GM23338 (cell line): ENCODE measurements around the gene DOCK6. TPM values are rescaled to one million over a fixed set of nuclear protein-coding genes. Genes with fewer than 3 reads are reported as not detected.

Experiments
- ATAC-seq: fragments of 200-7000 bp; cut with Tn5 transposase; 3 replicates; pipeline ENCODE4 v1.9.1; 2020
- DNase-seq: peaks from one replicate; pipeline ENCODE4 v3.0.0-alpha.2; 2015; ENCODE audit warnings: low spot score
- H2AFZ ChIP-seq: fragments of 200-600 bp; sonication (generic); 2 replicates; pipeline ENCODE4 v1.8.0; 2016; ENCODE audit warnings: antibody characterized with exemption, mild to moderate bottlenecking, moderate library complexity
- H3F3A ChIP-seq: fragments of 200-600 bp; sonication (generic); replicated peaks from 2 replicates; pipeline ENCODE4 v1.8.0; 2017; ENCODE audit warnings: antibody characterized with exemption, mixed run types, low read depth
- H3K27ac ChIP-seq: fragments of 200-600 bp; sonication (generic); 2 replicates; pipeline ENCODE4 v1.6.1; 2016; ENCODE audit warnings: low read depth
- H3K27me3 ChIP-seq: fragments of 200-600 bp; sonication (generic); 2 replicates; pipeline ENCODE4 v1.8.0; 2016; ENCODE audit warnings: mild to moderate bottlenecking, mixed run types, moderate library complexity; ENCODE audit not compliant: insufficient read depth
- H3K36me3 ChIP-seq: fragments of 200-600 bp; sonication (generic); 2 replicates; pipeline ENCODE4 v1.8.0; 2016; ENCODE audit warnings: mild to moderate bottlenecking; ENCODE audit not compliant: insufficient read depth
- H3K4me1 ChIP-seq: fragments of 200-600 bp; sonication (generic); 2 replicates; pipeline ENCODE4 v1.8.0; 2016; ENCODE audit warnings: mild to moderate bottlenecking, moderate library complexity; ENCODE audit not compliant: insufficient read depth
- H3K4me2 ChIP-seq: fragments of 200-600 bp; sonication (generic); 2 replicates; pipeline ENCODE4 v1.7.1; 2017; ENCODE audit warnings: mixed run types
- H3K4me3 ChIP-seq: fragments of 200-600 bp; sonication (generic); 2 replicates; pipeline ENCODE4 v1.6.1; 2016; ENCODE audit warnings: mixed run types
- H3K79me2 ChIP-seq: fragments of 200-600 bp; sonication (generic); replicated peaks from 2 replicates; pipeline ENCODE4 v1.8.0; 2017; ENCODE audit warnings: mild to moderate bottlenecking; ENCODE audit not compliant: insufficient read depth
- H3K9me2 ChIP-seq: fragments of 200-600 bp; sonication (generic); 2 replicates; pipeline ENCODE4 v1.8.0; 2017; ENCODE audit not compliant: insufficient read depth
- H4K20me1 ChIP-seq: fragments of 200-600 bp; sonication (generic); replicated peaks from 2 replicates; pipeline ENCODE4 v1.8.0; 2017; ENCODE audit warnings: mild to moderate bottlenecking; ENCODE audit not compliant: insufficient read depth
- H3K27ac Mint-ChIP-seq: 2 replicates; pipeline ENCODE4 v1.8.0; 2020; ENCODE audit warnings: inconsistent platforms, mild to moderate bottlenecking, moderate library complexity, mixed read lengths
- H3K27me3 Mint-ChIP-seq: 3 replicates; pipeline ENCODE4 v1.8.0; 2022; ENCODE audit warnings: low read depth, mild to moderate bottlenecking, moderate library complexity, mixed read lengths, inconsistent platforms; ENCODE audit not compliant: insufficient read depth, poor library complexity
- H3K36me3 Mint-ChIP-seq: 3 replicates; pipeline ENCODE4 v1.8.0; 2021; ENCODE audit warnings: low read depth, mild to moderate bottlenecking, inconsistent platforms, moderate library complexity, mixed read lengths
- H3K4me1 Mint-ChIP-seq: 3 replicates; pipeline ENCODE4 v1.8.0; 2020; ENCODE audit warnings: mild to moderate bottlenecking, inconsistent platforms, mixed read lengths
- H3K4me3 Mint-ChIP-seq: 3 replicates; pipeline ENCODE4 v1.8.0; 2021; ENCODE audit warnings: moderate library complexity, mild to moderate bottlenecking, inconsistent platforms, mixed read lengths
- H3K9me3 Mint-ChIP-seq: 3 replicates; pipeline ENCODE4 v1.8.0; 2020; ENCODE audit warnings: moderate library complexity, mild to moderate bottlenecking, inconsistent platforms, mixed read lengths
- CREB1 ChIP-seq: fragments of 250-450 bp; sonication (Bioruptor Pico); IDR thresholded peaks from 2 replicates; pipeline ENCODE4 v1.5.0; 2020; ENCODE audit warnings: low read depth, mild to moderate bottlenecking, moderate library complexity
- EZH2 ChIP-seq: fragments of 200-600 bp; sonication (generic); IDR thresholded peaks from one replicate; pipeline ENCODE4 v1.8.0; 2017; ENCODE audit warnings: antibody characterized with exemption, mild to moderate bottlenecking, low read depth; ENCODE audit not compliant: unreplicated experiment
- EZH2phosphoT487 ChIP-seq: fragments of 200-600 bp; sonication (generic); IDR thresholded peaks from one replicate; pipeline ENCODE4 v1.8.1; 2018; ENCODE audit warnings: antibody characterized with exemption; ENCODE audit not compliant: unreplicated experiment
- JUNB ChIP-seq: IDR thresholded peaks from one replicate; pipeline ENCODE4 v1.6.1; 2016; ENCODE audit warnings: antibody characterized with exemption; ENCODE audit not compliant: unreplicated experiment
- NANOG ChIP-seq: IDR thresholded peaks from 2 replicates; pipeline ENCODE4 v1.6.1; 2016; ENCODE audit warnings: antibody characterized with exemption, borderline replicate concordance
- POLR2AphosphoS5 ChIP-seq: IDR thresholded peaks from 2 replicates; pipeline ENCODE4 v1.6.1; 2016; ENCODE audit warnings: antibody characterized with exemption, low read depth
- STAT1 ChIP-seq: IDR thresholded peaks from one replicate; pipeline ENCODE4 v1.6.1; 2016; ENCODE audit warnings: antibody characterized with exemption; ENCODE audit not compliant: unreplicated experiment
- ZNF114 ChIP-seq: fragments of 250-450 bp; sonication (Bioruptor Pico); IDR thresholded peaks from 2 replicates; pipeline ENCODE4 v1.5.0; 2020; ENCODE audit warnings: mild to moderate bottlenecking, moderate library complexity
- ZNF331 ChIP-seq: fragments of 250-450 bp; sonication (Bioruptor Pico); IDR thresholded peaks from 2 replicates; pipeline ENCODE4 v1.5.0; 2020; ENCODE audit warnings: low read depth, mild to moderate bottlenecking, moderate library complexity
- ZNF462 ChIP-seq: fragments of 250-450 bp; sonication (Bioruptor Pico); IDR thresholded peaks from 2 replicates; pipeline ENCODE4 v1.5.0; 2020; ENCODE audit warnings: mild to moderate bottlenecking, moderate library complexity
- polyA plus RNA-seq: library from polyadenylated mRNA; unstranded; fragments of >200 nt; fragmentation: Nextera tagmentation; extraction: Ambion mirVana; gene quantifications from 2 replicates; pipeline ENCODE4 v1.2.1, GENCODE V29; 2016
- total RNA-seq: library from RNA; depleted of rRNA; stranded (reverse); fragments of >200 nt; shearing (Covaris generic); gene quantifications from 2 replicates; pipeline ENCODE4 v1.2.3, GENCODE V29; 2014
- TF ChIP-seq, protein P1 (sequence below), 2 experiments: fragments of 200-600 bp in 1 of 2; sonication (generic) in 1 of 2; conservative IDR thresholded peaks; 2 replicates each; pipeline versions ENCODE4 v1.5.1 to v1.6.1; 2016 to 2017; ENCODE audit warnings: antibody characterized with exemption in 2 of 2, low read depth in 2 of 2, mild to moderate bottlenecking in 2 of 2, moderate library complexity in 1 of 2
- TF ChIP-seq, protein P2 (sequence below): IDR thresholded peaks from one replicate; pipeline ENCODE4 v1.6.1; 2018; ENCODE audit warnings: antibody characterized with exemption; ENCODE audit not compliant: unreplicated experiment
- TF ChIP-seq, protein P3 (sequence below): IDR thresholded peaks from 2 replicates; pipeline ENCODE4 v1.6.1; 2016; ENCODE audit warnings: antibody characterized with exemption

The DOCK6 gene
- total and polyA plus RNA-seq, 2 experiments from 2014 or later, result 34.6 to 49.0 TPM

DNA sequence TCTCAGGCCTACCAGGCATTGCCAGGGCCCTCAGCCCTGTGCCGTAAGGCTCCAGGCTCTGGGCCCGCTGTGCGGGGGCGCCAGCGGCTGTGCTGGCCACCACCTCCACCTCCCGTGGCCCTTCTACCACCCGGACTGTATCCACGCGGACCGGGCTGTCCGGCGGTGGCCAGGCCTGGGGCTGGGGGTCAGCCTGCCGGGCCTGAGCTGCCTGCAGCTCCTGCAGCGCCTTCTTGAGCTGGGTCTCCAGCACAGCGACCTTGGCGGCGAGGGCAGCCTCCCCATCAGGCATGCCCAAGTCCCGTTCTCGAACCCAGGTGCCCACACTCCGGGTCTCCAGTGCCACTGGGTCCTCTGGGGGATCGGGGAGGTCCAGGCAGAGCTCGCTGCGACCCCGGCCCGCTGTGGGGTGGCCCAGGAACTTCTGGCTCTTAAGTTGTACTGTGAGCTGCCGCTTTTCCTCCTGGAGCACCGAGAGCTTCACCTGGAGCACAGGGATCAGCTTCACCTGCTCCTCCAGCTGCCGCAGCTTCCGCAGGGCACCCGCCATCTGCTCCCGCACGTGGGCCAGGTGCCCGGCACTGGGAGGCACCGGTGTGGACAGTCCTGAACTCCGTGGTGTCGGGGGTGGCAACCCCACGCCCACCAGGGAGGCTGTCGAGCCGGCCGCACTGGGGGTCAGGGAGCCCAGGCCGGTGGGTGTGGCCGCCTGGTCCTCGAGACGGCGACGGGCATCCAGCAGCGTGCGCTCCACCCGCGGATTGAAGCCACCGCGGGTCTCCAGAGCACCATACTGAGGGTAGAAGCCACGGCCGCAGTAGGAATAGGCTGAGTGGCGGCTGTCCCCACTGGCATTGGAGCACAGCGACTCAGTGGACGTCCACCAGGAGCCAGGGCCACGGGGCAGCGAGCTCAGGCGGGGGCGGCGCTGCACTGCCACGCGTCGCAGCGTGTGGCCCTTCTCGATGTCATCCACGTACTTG, 69.1 kb downstream of the DOCK6 start:
- Mint-ChIP-seq H3K27me3 (peaks cover 5% of the 10 kb centered on the region), H3K4me3 (no peak overlapping the region), H3K4me1 (peaks cover 4% of the 10 kb centered on the region), H3K27ac (no peak overlapping the region), H3K36me3 (peaks cover 21% of the 10 kb centered on the region), H3K9me3 (no peaks in the 10 kb centered on the region)
- no peak for TF ChIP-seq ZNF331 (CRISPR knock-in tag)
- TF ChIP-seq CREB1, result no peak
- TF ChIP-seq, protein P1, sequence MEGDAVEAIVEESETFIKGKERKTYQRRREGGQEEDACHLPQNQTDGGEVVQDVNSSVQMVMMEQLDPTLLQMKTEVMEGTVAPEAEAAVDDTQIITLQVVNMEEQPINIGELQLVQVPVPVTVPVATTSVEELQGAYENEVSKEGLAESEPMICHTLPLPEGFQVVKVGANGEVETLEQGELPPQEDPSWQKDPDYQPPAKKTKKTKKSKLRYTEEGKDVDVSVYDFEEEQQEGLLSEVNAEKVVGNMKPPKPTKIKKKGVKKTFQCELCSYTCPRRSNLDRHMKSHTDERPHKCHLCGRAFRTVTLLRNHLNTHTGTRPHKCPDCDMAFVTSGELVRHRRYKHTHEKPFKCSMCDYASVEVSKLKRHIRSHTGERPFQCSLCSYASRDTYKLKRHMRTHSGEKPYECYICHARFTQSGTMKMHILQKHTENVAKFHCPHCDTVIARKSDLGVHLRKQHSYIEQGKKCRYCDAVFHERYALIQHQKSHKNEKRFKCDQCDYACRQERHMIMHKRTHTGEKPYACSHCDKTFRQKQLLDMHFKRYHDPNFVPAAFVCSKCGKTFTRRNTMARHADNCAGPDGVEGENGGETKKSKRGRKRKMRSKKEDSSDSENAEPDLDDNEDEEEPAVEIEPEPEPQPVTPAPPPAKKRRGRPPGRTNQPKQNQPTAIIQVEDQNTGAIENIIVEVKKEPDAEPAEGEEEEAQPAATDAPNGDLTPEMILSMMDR (conservative IDR thresholded peaks at IDR 0.05; ENCODE audit: low read depth in 2 of 2), result no peak
- TF ChIP-seq, protein P2, sequence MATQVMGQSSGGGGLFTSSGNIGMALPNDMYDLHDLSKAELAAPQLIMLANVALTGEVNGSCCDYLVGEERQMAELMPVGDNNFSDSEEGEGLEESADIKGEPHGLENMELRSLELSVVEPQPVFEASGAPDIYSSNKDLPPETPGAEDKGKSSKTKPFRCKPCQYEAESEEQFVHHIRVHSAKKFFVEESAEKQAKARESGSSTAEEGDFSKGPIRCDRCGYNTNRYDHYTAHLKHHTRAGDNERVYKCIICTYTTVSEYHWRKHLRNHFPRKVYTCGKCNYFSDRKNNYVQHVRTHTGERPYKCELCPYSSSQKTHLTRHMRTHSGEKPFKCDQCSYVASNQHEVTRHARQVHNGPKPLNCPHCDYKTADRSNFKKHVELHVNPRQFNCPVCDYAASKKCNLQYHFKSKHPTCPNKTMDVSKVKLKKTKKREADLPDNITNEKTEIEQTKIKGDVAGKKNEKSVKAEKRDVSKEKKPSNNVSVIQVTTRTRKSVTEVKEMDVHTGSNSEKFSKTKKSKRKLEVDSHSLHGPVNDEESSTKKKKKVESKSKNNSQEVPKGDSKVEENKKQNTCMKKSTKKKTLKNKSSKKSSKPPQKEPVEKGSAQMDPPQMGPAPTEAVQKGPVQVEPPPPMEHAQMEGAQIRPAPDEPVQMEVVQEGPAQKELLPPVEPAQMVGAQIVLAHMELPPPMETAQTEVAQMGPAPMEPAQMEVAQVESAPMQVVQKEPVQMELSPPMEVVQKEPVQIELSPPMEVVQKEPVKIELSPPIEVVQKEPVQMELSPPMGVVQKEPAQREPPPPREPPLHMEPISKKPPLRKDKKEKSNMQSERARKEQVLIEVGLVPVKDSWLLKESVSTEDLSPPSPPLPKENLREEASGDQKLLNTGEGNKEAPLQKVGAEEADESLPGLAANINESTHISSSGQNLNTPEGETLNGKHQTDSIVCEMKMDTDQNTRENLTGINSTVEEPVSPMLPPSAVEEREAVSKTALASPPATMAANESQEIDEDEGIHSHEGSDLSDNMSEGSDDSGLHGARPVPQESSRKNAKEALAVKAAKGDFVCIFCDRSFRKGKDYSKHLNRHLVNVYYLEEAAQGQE, result no peak
- TF ChIP-seq ZNF114 (CRISPR knock-in tag), result no peak
- no peak for TF ChIP-seq EZH2
- TF ChIP-seq STAT1, result no peak
- no peak for TF ChIP-seq POLR2AphosphoS5
- TF ChIP-seq JUNB, result no peak
- no peak for TF ChIP-seq EZH2phosphoT487
- TF ChIP-seq ZNF462 (CRISPR knock-in tag), result no peak
- TF ChIP-seq, protein P3, sequence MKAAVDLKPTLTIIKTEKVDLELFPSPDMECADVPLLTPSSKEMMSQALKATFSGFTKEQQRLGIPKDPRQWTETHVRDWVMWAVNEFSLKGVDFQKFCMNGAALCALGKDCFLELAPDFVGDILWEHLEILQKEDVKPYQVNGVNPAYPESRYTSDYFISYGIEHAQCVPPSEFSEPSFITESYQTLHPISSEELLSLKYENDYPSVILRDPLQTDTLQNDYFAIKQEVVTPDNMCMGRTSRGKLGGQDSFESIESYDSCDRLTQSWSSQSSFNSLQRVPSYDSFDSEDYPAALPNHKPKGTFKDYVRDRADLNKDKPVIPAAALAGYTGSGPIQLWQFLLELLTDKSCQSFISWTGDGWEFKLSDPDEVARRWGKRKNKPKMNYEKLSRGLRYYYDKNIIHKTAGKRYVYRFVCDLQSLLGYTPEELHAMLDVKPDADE, result no peak
- no peak for TF ChIP-seq NANOG
- no peak overlapping the region for H2AFZ ChIP-seq
- H3K79me2 ChIP-seq, result no peaks in the 10 kb centered on the region
- no peak overlapping the region for H3K27ac ChIP-seq
- H3K36me3 ChIP-seq, result no peaks in the 10 kb centered on the region; the same call in 1 of the 2 replicates
- no peak for DNase-seq
- H3K9me2 ChIP-seq, result no peaks in the 10 kb centered on the region
- ATAC-seq, result no peak
- no peaks in the 10 kb centered on the region for H3K27me3 ChIP-seq
- H3F3A ChIP-seq, result peaks cover 16% of the 10 kb centered on the region
- no peaks in the 10 kb centered on the region for H4K20me1 ChIP-seq
- peaks cover 8% of the 10 kb centered on the region; the same call in 1 of the 2 replicates for H3K4me1 ChIP-seq
- no peak overlapping the region for H3K4me3 ChIP-seq
- no peak overlapping the region for H3K4me2 ChIP-seq
